Fibroblast of the aortic adventitia (primary cell): Measurements from ENCODE around the gene UTP25. TPM values are rescaled to one million over a fixed set of nuclear protein-coding genes. Genes with fewer than 3 reads are reported as not detected.

Source experiments
- DNase-seq: peaks from one replicate; pipeline ENCODE4 v3.0.0-alpha.2; 2010; ENCODE audit warnings: low read depth
- H3K4me3 ChIP-seq: 2 replicates; pipeline ENCODE4 v1.5.1; 2011; ENCODE audit warnings: low read depth, mild to moderate bottlenecking, control low read depth, low read length, moderate library complexity
- total RNA-seq: library from RNA; depleted of rRNA; stranded (reverse); fragments of >200 nt; gene quantifications from 2 replicates; pipeline ENCODE4 v1.2.3, GENCODE V29; 2012; ENCODE audit warnings: low replicate concordance
- TF ChIP-seq, protein P1 (sequence below): IDR thresholded peaks from 2 replicates; pipeline ENCODE4 v1.5.1; 2011; ENCODE audit warnings: mild to moderate bottlenecking, low read length, control low read depth, inconsistent platforms; ENCODE audit not compliant: insufficient read depth

The UTP25 gene
- total RNA-seq, 1 donor, result 32.6 TPM

DNA sequence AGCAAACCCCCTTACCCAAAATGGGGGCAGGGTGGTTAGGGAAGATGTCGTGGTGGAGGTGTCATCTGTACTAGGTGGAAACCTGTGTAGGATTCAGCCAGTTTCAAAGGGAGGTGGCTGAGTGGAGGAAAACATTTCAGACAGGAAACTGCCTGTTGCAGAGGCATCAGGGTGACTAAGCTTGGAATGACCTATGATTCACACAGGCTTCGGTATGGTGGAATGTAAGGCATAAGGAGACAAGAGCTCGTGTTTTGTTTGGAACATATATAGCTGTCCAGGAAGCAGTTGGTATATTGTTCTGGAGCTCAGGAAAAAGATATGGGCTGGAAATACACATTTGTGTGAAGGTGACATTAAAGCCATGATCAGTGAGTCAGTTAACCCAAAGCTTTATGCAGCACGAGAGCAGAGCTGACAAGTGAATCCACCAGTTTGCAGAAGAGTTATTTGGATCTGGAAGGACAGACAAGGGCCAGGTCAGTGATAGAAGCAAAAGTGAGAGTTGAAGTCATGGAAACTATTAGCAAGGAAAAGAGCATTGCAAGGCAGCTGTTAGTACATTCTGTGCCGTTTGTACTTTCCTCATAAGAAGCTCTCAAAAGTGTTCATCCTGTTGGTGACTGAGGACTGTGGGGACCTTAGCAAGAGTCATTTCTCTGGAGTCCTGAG, 12.2 kb downstream of the UTP25 start:
- peak overlapping the region; percentile 14 for H3K4me3 ChIP-seq
- peak; percentile 97 for DNase-seq
- TF ChIP-seq, protein P1, sequence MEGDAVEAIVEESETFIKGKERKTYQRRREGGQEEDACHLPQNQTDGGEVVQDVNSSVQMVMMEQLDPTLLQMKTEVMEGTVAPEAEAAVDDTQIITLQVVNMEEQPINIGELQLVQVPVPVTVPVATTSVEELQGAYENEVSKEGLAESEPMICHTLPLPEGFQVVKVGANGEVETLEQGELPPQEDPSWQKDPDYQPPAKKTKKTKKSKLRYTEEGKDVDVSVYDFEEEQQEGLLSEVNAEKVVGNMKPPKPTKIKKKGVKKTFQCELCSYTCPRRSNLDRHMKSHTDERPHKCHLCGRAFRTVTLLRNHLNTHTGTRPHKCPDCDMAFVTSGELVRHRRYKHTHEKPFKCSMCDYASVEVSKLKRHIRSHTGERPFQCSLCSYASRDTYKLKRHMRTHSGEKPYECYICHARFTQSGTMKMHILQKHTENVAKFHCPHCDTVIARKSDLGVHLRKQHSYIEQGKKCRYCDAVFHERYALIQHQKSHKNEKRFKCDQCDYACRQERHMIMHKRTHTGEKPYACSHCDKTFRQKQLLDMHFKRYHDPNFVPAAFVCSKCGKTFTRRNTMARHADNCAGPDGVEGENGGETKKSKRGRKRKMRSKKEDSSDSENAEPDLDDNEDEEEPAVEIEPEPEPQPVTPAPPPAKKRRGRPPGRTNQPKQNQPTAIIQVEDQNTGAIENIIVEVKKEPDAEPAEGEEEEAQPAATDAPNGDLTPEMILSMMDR, result no peak

- TF ChIP-seq, protein P1, result no peak
- no peak overlapping the region for H3K4me3 ChIP-seq
Measured at GRCh38 chr1:209840611-209841010, 12.8 kb downstream of the UTP25 start.

GRCh38 chr1:209844695-209845407, 17.1 kb downstream of the UTP25 start:
- H3K4me3 ChIP-seq, result no peak overlapping the region
- TF ChIP-seq, protein P1, result no peak
- DNase-seq, result no peak

More at GRCh38 chr1:209840611-209841010, 12.8 kb downstream of the UTP25 start:
- DNase-seq, result peak; percentile 20

GRCh38 chr1:209845408-209845725, 17.6 kb downstream of the UTP25 start:
- H3K4me3 ChIP-seq, result no peak overlapping the region
- TF ChIP-seq, protein P1, result no peak
- DNase-seq, result no peak

- TF ChIP-seq, protein P1, result no peak
- H3K4me3 ChIP-seq, result no peak overlapping the region
Measured at GRCh38 chr1:209849388-209849787, 21.6 kb downstream of the UTP25 start.

DNA sequence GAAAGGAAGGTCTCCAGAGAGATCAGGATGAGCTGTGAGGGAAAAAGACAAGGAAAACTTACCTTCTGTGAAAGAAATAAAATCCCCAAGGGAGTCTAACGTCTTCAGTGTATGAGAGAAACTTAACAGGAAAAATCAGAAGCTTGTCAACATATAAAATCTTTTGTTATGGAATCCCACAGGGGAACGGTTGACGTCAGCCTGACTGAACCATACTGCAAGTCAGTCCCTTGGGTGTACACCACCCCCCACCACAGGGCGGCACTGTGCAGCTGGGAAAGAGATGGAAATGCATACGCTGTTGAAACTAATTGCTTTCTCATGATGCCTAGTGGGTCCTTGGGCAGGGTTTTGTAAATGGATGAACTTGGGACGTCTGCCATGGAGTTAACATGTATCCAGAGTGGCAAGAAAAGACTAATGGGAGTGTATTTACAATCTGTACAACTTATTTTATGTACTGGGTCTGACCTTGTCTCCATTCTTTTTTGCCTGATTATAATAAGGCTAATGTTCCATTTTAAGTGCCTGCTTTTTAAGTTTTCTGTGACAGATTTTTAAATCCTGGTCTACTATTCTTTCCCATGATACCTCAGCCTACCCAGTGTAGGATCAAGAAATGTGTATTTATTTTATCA, 22.7 kb downstream of the UTP25 start:
- peak; percentile 84 for DNase-seq
- TF ChIP-seq, protein P1, result peak; percentile 71
- H3K4me3 ChIP-seq, result no peak overlapping the region

More at GRCh38 chr1:209849388-209849787, 21.6 kb downstream of the UTP25 start:
- no peak for DNase-seq
